HK-2 (cell line): Measurements from ENCODE around the gene TRMT13.
"Not testable (repeated sequence)": the region's sequence is repeated elsewhere in the genome, so short reads cannot be mapped to it uniquely, and the experiment has no call there.

Source experiments
- DNase-seq: peaks from one replicate; pipeline ENCODE4 v3.0.0-alpha.2; 2018; ENCODE audit not compliant: unreplicated experiment

Gene TRMT13

DNA sequence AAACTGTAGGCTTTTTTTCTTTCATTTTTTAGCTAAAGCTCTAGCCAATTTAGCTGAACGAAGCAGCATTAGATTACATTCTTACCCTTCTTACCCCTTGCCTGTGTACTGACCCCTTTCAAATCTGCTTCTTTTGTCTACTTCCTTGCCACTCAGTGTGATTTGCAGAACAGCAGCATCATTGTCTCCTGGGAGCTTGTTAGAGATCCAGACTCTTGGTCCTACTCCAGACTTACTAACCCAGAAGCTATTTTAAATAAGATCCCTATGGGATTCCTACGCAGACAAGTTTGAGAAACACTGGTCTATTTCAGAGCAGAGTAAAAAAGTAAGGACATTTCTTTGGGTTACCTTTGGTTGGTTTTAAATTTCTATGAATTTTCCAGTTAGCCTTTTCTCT lies 31.3 kb downstream of the TRMT13 start:
- no peak for DNase-seq

DNA sequence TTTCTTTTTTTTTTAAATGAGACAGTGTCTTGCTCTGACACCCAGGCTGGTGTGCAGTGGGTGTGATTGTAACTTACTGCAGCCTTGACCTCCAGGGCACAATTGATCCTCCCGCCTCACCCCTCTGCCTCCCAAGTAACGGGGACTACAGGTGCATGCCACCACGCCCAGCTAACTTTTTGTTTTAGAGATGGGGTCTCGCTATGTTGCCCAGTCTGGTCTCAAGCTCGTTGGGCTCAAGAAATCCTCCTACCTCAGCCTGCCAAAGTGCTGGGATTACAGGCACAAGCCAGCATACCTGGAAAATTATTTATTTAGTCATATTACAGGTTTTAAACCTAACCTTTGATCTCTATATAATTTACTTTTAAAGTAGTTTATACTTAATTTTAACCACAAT lies 31.7 kb downstream of the TRMT13 start:
- DNase-seq = no peak

DNA sequence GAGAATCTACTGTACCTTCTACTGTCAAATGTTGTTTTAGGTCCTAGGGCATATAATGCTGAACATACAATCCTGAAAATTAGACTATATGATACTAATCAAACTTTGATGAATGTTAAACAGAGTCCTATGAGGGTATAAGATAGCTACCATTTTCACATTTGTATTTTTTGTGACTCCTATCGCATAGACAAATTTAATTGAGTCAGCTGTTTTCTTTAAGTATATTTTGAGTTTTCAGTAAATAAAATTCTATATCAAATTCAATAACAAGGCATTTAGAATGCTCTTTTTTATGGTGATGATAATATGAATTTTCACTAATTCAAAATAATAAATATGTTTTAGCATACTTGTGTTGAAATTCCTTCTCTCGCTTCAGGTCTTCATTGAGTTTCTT lies 35.1 kb downstream of the TRMT13 start:
- no peak for DNase-seq

DNA sequence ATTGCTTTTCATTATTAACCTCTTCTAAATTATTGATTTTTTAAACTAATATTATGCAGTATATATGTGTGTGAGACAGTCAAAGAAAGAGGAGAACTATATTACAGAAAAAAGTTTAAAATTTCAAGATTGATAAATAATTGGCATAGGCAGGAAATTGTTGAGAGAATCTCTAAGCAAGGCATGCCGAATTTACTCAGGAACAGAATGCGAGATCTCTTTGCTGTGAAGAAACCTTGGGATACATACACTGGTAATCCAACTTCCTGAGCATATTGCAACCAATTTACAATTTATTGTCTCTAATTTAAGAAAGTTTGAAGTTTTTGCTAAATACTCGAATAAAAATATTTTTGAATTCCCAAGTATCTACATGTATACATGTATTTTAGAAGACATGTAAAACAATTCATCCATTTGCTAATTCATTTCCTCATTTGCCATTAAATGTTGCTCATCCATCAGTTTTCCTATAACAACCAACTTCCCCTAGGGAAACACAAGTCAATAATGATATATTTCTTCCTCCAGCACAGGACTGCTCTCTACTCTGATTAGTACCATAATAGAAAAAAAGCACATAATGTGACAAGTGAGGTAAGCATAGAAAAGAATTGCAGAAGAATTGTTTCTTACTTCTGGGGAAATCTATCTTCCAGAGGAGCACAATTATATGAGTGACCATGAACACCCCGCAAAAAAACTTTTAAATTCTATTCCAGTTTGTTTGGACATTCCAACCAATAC lies 44.5 kb downstream of the TRMT13 start:
- DNase-seq = no peak

DNA sequence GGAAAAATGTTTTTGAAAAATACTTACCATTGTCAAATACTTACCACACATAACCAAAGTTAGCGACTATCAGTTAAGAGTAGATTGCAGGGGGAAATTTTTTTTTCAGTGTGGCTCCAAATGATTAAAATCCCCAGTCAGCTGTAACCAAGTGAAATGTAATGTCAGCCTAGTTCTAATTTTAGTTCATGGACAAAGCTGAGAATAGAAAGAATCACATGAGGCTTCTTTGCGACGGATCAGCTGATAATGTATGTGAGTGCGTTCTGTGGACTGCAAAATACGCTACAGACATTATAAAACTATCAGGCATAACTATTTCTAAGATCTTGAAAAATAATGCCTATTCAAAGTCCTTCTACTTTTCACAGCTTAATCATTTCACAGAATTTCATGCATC lies 45.1 kb downstream of the TRMT13 start, which contains the start of gene LRRC39:
TSS of gene LRRC39 (minus strand) at position 166 of the 400 bp plus-strand sequence. CDS start 9,740 bp downstream, outside the sequence.
- DNase-seq = no peak

DNA sequence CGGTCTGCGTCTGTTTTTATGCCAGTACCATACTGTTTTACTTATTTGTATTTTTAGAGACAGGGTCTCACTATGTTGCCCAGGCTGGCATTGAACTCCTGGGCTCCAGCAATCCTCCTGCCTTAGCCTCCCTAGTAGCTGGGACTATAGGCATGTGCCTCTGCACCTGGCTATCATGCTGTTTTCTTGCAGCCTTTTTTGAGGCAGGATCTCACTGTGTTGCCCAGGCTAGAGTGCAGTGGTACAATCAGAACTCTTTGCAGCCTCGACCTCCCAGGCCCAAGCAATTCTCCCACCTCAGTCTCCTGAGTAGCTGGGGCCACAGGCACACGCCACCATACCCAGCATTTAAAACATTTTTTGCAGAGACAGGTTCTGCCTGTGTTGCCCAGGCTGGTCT lies 50.4 kb downstream of the TRMT13 start:
- DNase-seq = no peak

DNA sequence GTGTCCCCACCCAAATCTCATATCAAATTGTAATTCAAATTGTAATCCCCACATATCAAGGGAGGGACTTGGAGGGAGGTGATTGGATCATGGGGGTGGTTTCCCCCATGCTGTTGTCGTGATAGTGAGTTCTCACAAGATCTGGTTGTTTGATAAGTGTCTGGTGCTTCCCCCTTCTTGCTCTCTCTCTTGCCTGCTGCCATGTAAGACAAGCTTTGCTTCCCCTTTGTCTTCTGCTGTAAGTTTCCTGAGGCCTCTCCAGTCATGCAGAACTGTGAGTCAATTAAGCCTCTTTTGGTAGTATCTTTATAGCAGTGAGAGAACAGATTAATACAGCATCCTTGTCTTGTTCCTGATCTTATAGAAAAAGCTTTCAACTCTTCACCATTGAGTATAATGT lies 51.6 kb downstream of the TRMT13 start:
- DNase-seq = peak; percentile 7

DNA sequence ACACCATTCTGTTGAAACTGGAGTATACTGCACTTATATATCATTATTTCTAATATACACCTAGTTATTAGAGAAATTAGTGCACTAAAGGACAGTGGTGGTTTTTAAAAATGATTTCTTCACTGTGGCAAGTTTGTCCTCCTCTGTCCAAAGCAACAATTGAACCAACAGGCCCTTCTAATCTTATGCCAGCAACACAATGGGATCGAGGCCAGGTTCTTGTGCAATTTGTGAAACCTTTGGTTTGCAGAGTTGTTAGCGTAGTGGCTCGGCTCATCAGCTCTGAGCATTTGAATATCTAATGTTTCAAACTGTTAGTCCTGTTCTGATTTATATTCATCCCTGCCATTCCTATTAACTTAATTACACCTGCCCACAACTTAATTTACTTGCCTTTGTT lies 54.9 kb downstream of the TRMT13 start:
- no peak for DNase-seq

DNA sequence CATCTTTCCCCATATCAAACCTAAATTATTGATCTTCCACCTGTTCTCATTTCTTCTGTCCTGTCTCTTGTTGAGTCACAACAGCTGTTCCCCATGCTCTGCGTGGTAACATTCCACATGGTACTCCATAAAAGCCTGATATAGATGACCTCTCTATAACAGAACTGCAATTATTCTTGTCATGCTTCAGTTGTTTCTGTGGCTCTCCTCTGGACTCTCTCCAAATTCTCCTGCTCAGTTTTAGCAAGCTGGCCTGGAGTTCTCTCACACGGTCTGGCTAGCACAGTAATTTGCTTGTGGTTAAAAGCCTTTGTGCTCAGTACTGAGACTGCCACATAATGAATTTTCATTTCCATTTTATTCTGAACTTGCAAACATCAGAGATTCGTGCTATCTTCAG lies 55.7 kb downstream of the TRMT13 start:
- peak; percentile 35 for DNase-seq

DNA sequence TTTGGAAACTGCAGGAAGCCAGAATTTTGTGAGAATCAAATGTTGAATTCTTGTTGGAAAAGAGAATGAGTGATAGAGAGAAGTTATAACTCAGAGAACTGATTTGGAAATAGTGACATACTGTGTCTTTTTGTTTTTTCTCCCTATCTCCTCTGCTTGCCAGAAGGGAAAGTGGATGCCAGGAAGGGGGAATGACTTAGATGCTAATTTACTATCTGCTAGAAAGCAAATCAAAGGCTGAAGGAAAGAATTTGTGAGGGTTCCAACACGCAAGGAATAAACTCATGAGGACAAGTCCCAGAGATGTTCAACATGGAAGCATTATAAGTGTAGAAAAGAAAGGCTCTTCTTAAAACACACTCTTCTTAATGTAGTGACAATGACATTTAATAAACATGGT lies 65.6 kb downstream of the TRMT13 start:
- no peak for DNase-seq

DNA sequence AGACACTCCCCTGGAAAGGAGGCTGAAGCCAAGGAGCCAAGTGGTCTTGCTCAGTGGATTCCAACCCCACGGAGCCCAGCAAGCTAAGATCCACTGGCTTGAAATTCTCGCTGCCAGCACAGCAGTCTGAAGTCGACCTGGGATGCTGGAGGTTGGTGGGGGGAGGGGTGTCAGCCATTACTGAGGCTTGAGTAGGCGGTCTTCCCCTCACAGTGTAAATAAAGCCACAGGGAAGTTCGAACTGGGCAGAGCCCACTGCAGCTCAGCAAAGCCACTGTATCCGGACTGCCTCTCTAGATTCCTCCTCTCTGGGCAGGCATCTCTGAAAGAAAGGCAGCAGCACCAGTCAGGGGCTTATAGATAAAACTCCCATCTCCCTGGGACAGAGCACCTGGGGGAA lies 67.1 kb downstream of the TRMT13 start:
- not testable (repeated sequence) for DNase-seq
